ENCODE measurements around the gene CLEC4G. TPM values are rescaled to one million over a fixed set of nuclear protein-coding genes. Genes with fewer than 3 reads are reported as not detected.

The CLEC4G gene
- polyA plus RNA-seq, 1 experiment: not detected

GRCh38 chr19:7739801-7740681, 8.1 kb upstream of the CLEC4G start:
- Histone ChIP-seq H3K27ac (ENCODE audit: low read depth, low read length) (no peak overlapping the region), H3K9me3 (ENCODE audit: control insufficient read depth, insufficient read depth, low read length) (no peaks in the 10 kb centered on the region), H3K4me3 (ENCODE audit: low read depth, low read length) (no peak overlapping the region), H3K27me3 (ENCODE audit: control insufficient read depth, insufficient read depth, low read length) (peaks cover 3% of the 10 kb centered on the region)
- ChIA-PET CTCF (no interaction called here), POLR2A (interaction anchor here (0.6 kb wide), 1 partner anchor 501 kb away, joined by 3 read pairs; no protein-coding TSS in a partner anchor)
- no peak for TF ChIP-seq CTCF (IDR thresholded peaks at IDR 0.05; ENCODE audit: low read depth, low read length)
- DNase-seq (ENCODE audit: low read depth, low spot score): no peak

- ChIA-PET POLR2A (interaction anchor here (0.6 kb wide), 2 partner anchors 278 to 501 kb away, joined by 3 read pairs; no protein-coding TSS in a partner anchor), CTCF (no interaction called here)
- Histone ChIP-seq H3K9me3 (ENCODE audit: control insufficient read depth, insufficient read depth, low read length) (no peaks in the 10 kb centered on the region), H3K27ac (ENCODE audit: low read depth, low read length) (no peak overlapping the region), H3K27me3 (ENCODE audit: control insufficient read depth, insufficient read depth, low read length) (peaks cover 3% of the 10 kb centered on the region), H3K4me3 (ENCODE audit: low read depth, low read length) (no peak overlapping the region)
- no peak for DNase-seq (ENCODE audit: low read depth, low spot score)
- TF ChIP-seq CTCF (IDR thresholded peaks at IDR 0.05; ENCODE audit: low read depth, low read length): no peak
Measured at GRCh38 chr19:7739211-7739755, 7.4 kb upstream of the CLEC4G start.

GRCh38 chr19:7738023-7738422, 6.1 kb upstream of the CLEC4G start:
- POLR2A ChIA-PET: no interaction called here
- no peak for TF ChIP-seq CTCF (IDR thresholded peaks at IDR 0.05; ENCODE audit: low read depth, low read length)
- Histone ChIP-seq H3K4me3 (ENCODE audit: low read depth, low read length) (no peak overlapping the region), H3K9me3 (ENCODE audit: control insufficient read depth, insufficient read depth, low read length) (no peaks in the 10 kb centered on the region), H3K27me3 (ENCODE audit: control insufficient read depth, insufficient read depth, low read length) (peaks cover 3% of the 10 kb centered on the region), H3K27ac (ENCODE audit: low read depth, low read length) (no peak overlapping the region)
- CTCF ChIA-PET: no interaction called here
- DNase-seq (ENCODE audit: low read depth, low spot score): no peak

GRCh38 chr19:7737215-7737614, 5.3 kb upstream of the CLEC4G start:
- CTCF ChIA-PET: no interaction called here
- Histone ChIP-seq H3K9me3 (ENCODE audit: control insufficient read depth, insufficient read depth, low read length) (no peaks in the 10 kb centered on the region), H3K4me3 (ENCODE audit: low read depth, low read length) (no peak overlapping the region), H3K27me3 (ENCODE audit: control insufficient read depth, insufficient read depth, low read length) (no peaks in the 10 kb centered on the region), H3K27ac (ENCODE audit: low read depth, low read length) (no peak overlapping the region)
- DNase-seq (ENCODE audit: low read depth, low spot score): no peak
- POLR2A ChIA-PET: no interaction called here
- TF ChIP-seq CTCF (IDR thresholded peaks at IDR 0.05; ENCODE audit: low read depth, low read length): no peak

GRCh38 chr19:7736148-7736547, 4.2 kb upstream of the CLEC4G start:
- Histone ChIP-seq H3K4me3 (ENCODE audit: low read depth, low read length) (no peak overlapping the region), H3K27me3 (ENCODE audit: control insufficient read depth, insufficient read depth, low read length) (peaks cover 8% of the 10 kb centered on the region), H3K27ac (ENCODE audit: low read depth, low read length) (no peak overlapping the region), H3K9me3 (ENCODE audit: control insufficient read depth, insufficient read depth, low read length) (no peaks in the 10 kb centered on the region; the same call in 1 of the 2 replicates)
- no peak for DNase-seq (ENCODE audit: low read depth, low spot score)
- ChIA-PET POLR2A (interaction anchor here (0.7 kb wide), 1 partner anchor 637 kb away, joined by 3 read pairs; no protein-coding TSS in a partner anchor), CTCF (no interaction called here)
- no peak for TF ChIP-seq CTCF (IDR thresholded peaks at IDR 0.05; ENCODE audit: low read depth, low read length)

Measured in AG04450 (cell line).